ENCODE results near the gene NMU.
"Not testable (repeated sequence)": the region's sequence is repeated elsewhere in the genome, so short reads cannot be mapped to it uniquely, and the experiment has no call there.

The NMU gene

DNA sequence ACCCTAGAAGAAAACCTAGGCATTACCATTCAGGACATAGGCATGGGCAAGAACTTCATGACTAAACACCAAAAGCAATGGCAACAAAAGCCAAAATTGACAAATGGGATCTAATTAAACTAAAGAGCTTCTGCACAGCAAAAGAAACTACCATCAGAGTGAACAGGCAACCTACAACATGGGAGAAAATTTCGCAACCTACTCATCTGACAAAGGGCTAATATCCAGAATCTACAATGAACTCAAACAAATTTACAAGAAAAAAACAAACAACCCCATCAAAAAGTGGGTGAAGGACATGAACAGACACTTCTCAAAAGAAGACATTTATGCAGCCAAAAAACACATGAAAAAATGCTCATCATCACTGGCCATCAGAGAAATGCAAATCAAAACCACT lies 12.0 kb downstream of the NMU start:
- DNase-seq (ENCODE audit: low spot score), result not testable (repeated sequence)

DNA sequence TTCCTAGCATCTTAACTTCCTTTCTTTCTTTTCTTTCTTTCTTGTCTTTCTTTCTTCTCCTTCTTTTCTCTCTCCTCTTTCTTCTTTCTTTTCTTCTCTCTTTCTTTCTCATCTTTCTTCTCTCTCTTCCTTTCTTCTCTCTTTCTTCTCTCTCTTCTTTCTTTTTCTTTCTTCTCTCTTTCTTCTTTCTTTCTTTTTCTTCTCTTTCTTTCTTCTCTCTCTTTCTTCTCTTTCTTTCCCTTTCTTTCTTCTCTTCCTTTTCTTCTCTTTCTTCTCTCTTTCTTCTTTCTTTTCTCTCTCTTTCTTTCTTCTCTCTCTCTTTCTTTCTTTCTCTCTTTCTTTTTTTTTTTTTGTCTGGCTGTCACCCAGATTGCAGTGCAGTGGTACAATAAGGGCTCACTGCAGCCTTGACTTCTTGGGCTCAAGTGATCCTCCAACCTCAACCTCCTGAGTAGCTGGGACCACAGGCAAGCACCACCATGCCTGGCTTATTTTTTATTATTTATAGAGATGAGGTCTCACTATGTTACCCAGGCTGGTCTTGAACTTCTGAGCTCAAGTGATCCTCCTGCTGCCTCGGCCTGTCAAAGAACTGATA lies 17.5 kb downstream of the NMU start:
- DNase-seq (ENCODE audit: low spot score), result no peak

DNA sequence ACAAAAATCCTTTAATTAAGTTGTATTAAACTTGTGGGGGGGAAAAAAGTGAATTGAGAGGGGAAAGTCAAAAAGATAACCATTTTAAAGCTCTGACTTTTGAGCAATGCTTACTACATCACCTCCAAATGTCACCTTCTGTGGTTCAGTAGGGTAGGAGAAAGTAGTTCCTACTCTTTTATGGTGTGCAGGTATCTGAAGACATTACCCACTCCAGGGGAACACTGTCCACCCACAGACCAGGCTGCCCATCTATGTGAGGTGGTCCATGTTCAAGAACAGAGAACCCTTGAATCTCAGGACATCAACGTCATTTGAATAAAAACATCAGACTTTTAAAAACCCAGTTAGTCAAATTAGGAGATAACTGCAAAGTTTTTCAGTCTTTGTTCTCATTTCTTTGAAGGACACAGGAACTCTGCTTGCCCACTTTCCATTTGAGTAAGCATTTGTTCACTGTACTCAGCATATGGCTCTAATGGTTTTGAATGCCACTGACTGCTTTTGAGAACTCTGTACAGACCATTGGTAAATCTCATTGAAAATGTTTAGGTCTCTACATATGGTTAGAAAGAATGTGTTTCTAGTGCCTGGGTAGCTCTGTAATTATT lies 18.4 kb downstream of the NMU start:
- DNase-seq (ENCODE audit: low spot score), result no peak

DNA sequence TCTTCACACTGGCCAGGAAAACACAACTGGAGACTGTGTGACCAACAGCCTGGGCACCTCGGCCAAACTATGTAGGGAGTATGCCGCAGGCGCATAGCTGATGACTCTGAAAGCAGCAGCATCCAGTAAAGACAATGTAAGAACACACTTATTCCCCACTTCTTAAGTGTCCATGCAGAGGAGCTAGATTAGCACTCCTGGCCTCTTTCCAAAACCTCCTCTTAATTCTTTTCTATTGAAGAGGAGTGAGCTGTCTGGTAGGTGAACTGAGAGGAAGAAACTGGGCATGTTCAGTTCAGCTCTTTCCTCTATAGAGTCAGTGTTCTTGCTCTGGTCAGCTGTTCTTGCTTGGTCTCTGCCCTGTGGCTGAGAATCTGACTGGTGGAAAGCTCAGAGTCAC lies 21.1 kb downstream of the NMU start:
- no peak for DNase-seq (ENCODE audit: low spot score)

DNA sequence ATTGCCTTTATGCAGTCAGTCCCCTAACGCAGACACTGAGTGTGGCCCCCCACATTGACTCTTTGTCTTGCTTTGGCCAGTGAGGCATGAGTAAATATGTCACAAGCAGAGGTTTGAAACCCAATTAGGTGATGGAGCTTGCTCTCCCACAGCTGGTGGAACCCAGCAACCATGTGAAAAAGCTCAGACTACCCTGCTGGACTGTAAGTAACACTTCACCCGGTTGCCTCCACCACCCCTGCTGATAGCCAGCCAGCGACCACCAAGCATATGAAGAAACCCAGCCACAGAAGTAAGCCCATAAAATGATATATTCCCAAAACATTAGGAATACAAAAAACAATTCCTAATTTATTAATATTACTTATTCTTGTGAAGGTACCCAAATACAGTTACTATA lies 22.5 kb downstream of the NMU start:
- DNase-seq (ENCODE audit: low spot score), result no peak

DNA sequence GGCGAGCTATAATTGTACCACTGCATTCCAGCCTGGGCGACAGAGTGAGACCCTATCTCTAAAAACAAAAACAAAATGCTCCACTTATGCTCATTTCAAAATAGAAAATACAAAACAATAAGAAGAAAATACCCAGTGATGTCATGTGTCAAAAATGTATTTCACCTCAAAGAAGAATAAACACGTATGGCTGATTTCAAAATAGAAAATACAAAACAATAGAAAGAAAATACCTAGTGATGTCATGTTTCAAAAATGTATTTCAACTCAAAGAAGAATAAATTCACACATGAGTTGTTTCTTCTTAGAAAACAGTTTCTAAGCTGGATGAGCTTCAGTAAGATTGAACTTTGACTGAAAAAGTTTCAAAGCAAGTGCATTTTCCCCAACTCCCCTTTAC lies 23.8 kb downstream of the NMU start:
- no peak for DNase-seq (ENCODE audit: low spot score)

DNA sequence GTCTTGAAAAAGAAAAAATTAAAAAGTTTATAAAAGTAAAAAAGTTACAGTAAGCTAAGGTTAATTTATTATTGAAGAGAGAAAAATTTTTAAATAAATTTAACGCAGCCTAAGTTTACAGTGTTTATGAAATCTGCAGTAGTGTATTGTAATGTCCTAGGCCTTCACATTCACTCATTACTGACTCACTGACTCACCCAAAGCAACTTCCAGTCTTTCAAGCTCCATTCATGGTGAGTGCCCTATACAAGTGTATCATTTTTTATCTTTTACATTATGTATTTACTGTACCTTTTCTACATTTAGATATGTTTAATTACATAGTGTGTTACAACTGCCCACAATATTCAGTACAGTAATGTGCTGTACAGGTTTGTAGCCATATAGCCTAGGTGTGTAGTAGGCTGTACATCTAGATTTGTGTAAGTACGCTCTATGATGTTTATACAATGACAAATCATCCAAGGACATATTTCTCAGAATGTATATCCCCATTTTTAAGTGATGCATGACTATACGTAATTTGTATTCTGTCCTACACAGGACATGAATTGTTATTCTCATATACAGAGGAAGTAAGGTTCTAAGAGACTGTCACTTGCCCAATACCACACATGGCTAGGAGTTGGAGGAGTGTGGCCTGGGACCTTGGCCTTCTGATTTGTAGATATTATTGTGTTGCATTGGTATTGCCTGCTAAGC lies 24.6 kb downstream of the NMU start:
- DNase-seq (ENCODE audit: low spot score), result no peak

DNA sequence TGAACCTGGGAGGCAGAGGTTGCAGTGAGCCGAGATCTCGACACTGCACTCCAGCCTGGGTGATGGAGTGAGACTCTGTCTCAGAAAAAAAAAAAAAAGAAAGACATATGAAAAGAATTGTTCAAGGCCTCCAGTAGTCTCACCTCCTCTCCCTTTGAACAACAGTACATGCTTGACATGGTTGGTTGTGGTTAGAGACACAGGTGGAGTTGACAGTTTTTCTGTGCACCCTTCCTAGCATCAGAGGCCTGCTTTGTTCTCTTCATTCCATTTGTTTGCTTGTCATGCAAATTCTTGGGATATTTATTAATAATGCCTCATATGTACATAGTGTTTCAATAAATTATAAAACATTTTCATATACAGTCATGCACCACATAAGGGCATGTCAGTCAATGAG lies 25.7 kb downstream of the NMU start:
- no peak for DNase-seq (ENCODE audit: low spot score)

DNA sequence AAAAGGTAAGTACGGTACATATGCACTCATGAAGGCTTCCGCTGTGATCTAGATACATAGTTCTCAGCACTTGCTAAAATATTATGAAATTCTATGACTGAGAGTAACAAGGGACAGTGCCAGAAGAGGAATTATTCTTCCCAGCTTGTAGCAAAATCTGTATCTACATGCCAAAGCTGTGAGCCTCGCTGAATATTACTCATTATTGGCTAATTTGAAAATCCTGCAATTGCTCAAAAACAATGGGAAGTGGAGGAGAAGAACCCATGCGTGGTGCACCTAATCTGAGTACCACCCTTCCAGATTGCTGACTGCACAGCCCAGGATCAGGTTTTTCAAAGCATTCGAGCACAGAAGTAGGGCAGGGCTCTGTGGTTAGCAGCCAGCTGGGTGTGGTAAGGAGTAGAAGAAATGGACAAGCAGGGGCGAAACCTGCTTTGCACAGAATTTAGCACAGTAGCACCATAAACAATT lies 26.7 kb downstream of the NMU start:
- peak; percentile 50 for DNase-seq (ENCODE audit: low spot score)

DNA sequence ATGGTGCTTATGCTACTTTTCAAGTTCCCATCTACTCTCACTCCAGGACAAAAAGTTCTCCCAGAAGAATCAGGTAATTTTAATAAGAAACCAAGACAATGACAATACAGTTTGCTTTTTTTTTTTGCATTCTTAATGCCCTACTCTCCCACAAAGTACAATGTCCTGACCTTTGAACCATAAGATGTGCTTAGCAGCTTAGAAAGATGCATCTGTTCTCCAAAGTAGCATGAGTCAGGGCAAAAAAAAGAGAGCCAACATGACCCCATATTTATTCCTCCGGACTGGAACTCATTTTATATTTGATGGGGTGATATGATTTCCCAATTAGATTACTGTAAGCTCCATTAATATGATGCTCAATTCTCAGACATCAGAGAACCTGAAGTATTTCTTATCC lies 27.5 kb downstream of the NMU start:
- DNase-seq (ENCODE audit: low spot score), result no peak

DNA sequence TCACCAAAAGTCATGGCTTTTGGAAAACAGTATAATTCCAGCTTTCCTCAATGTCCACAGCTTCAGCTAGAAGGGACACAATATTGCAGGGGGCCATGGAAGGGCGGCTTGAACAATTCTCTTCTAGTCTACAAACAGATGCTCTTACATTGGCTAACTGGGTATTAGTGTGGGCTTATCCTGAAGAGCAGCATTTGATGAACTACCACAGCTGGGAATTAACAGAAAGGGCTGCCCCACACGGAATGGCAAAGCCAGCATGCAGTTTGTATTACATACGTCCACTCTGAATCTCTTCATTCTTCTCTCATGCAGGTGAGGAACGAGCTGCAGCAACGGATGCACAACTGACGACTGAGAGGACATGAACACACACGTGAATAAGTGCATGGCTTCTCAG lies 31.1 kb downstream of the NMU start:
- no peak for DNase-seq (ENCODE audit: low spot score)

DNA sequence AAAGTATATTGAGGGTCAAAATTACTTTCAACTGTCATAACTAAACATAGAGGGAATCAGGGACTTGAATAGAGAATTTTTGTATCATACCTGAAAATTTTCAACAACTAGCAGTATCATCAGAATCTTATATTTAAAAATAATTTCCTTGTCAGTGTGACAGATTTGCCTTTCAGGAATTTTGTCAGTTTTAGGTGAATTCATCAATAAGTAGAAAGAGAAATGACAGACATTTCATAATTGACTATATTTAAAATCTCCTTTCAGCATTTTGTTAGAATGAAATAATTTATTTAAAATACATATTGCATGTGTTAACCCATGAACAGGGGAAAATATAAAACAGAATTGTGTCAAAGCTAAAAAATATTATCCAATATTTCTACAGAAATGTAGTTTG lies 35.5 kb downstream of the NMU start:
- DNase-seq (ENCODE audit: low spot score), result no peak

DNA sequence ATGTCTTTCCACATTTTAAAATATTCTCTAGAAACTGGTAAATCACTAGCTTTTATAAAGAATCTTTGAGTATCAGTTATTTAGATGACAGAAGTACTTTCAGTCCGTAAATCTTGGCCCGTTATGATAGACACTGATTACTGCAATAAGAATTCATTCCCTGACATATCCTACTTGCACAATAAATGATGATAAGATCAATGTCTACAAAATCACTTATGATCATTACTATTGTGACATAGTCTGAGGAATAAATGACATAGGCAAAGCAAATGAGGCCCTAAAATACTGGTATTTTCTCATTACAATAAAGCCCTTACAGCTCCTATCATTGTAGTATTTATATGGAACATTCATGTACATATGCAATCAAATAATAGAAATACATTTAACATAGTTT lies 37.5 kb downstream of the NMU start:
- DNase-seq (ENCODE audit: low spot score), result no peak

DNA sequence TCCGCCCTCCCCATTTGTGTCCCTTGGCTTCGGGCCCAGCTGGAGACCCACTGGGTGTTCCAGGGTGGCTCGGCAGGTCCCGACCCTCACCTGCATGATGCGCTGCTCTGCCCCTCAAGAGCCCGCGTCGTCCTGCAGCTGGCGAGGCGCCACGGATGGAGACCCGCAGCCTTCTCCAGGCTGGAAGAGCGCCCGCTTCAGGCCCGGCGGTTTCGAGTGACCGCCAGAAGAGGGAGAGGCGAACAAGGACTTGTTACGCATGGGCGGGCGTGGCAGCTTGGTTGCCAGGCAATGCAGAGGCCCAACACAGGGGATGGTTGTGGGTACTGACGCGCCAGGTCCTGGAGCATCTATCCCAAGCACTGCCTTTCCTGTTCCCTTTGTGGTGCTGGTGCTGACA lies 44.1 kb downstream of the NMU start, which contains the start of gene PDCL2:
Gene PDCL2 (minus strand): TSS at position 232 of the 400 bp plus-strand sequence. CDS start 136 bp downstream, at position 96.
- no peak for DNase-seq (ENCODE audit: low spot score)

DNA sequence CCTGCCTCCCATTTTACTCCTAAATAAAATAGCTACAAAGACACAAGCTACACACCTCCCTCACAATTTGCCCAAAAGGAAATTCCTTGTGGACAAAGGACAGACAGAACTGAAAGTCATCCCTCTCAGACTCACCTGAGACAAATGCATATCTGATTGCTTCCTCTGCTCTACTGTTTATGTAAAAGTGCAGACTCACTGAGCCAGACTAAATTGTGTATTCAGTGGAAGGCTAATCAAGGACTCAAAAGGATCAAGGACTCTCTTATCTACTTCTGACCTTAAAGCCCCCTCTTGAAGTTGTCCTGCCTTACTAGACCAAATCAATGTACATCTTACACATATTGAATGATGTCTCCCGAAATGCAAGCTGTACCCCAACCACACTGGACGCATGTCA lies 47.9 kb downstream of the NMU start:
- DNase-seq (ENCODE audit: low spot score), result no peak

DNA sequence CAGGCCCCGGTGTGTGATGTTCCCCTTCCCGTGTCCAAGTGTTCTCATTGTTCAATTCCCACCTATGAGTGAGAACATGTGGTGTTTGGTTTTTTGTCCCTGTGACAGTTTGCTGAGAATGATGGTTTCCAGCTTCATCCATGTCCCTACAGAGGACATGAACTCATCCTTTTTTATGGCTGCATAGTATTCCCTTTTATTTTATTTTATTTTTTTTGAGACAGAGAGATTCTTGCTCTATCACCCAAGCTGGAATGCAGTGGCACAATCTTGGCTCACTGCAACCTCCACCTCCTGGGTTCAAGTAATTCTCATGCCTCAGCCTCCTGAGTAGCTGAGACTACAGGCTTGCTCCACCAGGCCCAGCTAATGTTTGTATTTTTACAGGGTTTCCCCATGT lies 53.3 kb downstream of the NMU start:
- DNase-seq (ENCODE audit: low spot score), result not testable (repeated sequence)

DNA sequence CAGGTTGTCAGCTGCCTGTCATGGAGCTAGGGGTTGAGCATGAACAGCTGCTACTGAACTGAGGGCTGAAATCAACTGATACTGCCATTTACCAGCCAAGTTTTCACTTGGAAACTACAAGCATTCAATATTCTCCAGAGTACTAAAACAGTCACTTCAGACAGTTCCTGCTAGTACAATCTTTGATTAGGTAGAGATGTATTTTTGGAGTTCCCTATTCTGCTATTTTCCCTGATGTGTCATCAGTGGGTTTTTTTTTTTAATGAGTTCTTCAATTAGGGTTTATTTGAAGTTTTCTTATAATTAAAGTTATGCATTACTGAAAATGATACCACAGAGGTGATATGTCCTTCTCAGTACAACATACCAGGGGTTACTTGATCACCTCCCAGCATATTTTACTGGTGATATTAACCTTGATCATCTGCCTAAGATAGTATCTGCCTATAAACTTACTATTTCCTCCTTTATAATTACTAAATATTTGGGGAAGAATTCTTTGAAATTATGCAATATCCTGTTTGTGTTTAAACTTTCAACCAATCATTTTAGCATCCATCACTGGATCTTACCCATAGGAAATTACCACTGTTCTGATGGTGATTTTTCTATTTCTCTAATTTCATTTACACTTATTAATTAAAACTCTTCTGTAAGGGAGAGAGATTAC lies 57.6 kb downstream of the NMU start:
- DNase-seq (ENCODE audit: low spot score), result no peak

DNA sequence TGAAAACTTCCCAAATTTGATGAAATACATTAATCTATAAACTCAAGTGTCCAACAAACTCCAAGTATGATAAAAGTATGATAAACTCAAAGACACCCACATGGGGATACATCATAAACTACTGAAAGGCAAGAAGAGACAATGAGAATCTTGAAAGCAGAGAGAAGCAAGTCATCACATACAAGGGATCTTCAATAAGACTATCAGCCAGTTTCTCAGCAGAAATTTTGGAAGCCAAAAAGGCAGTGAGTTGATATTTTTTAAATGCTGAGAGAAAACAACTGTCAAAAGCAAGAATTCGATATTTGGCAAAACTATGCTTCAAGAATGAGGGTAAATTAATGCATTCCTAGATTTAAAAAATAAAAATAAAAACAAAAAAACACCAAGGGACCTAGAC lies 60.6 kb downstream of the NMU start:
- no peak for DNase-seq (ENCODE audit: low spot score)

DNA sequence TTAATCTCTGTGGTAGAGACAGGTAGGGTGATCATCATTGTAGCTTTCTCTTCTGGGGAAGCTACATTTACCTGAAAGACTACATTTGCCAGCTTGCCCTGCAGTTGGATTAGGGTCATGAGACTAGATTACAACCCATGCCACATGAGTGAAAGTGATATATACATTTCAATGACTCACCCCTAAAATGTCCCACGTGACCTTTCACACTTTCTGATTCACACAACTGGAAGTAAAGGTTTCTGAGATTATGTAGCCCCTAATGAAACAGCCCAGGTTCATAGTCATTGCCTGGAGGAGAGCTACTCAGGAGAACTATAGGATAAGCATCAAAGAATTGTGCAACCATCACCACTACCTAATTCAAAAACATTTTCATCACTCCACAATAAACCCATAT lies 61.8 kb downstream of the NMU start:
- DNase-seq (ENCODE audit: low spot score), result no peak

DNA sequence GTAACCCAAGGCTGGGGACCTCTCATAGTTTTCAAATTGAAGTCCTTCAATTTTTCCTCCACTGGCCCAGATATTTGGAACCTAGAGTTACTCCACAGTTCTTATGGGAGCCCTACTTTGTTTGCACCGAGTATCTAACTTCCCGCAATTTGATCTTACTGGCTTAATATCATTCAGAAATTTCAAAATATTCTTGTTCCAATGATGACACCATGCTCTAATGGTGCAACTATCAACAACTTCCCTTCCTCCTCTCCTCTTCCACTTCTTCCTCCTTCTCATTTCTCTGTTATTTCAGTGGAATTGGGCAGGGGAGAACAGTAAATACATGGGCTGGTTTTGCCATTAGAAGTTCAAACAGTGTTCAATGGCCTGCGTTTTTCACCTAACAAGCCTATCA lies 64.3 kb downstream of the NMU start:
- no peak for DNase-seq (ENCODE audit: low spot score)

DNA sequence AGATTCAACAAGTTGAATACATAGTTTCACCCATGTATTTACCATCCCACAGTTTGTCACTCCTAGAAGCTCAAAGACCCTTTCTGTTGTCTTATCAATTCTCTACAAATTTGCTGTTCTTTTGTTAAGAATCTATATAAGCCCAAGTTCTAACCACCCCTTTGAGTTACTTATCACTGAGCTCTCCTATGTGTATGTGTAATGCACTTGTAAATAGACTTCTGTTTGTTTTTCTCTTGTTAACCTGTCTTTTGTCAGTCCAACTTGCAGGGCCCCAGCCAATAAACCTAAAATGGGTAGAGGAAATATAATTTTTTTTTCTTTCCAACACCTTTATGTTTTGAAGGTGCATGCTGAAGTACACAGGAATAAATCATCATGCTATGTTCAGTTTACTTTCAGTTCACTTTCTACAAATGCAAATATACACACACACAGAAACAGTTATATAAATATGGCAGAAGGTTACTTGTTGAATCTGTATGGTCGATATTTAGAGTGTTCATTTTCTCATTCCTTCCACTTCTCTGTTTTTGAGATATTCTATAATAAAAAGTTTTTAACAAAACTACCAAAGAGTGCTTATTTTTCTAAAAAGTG lies 67.1 kb downstream of the NMU start:
- DNase-seq (ENCODE audit: low spot score), result no peak

DNA sequence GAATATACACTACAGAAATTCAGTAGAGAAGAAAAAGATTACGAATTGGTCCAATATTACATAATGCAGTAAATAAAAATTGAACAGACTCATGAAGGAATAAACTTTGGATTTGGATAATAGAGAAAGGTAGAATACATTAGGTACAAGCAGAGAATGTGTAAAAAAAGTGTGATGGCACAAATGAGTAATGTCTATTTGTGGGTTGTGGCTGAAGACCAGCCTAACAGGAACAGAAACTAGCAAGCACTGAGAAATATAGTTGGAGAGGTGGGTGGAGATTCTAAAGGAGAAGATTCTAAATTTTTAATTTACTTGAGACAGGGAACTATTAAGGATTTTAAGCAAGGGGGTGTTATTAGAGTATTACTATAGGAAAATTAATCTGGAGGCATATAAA lies 74.2 kb downstream of the NMU start:
- no peak for DNase-seq (ENCODE audit: low spot score)

DNA sequence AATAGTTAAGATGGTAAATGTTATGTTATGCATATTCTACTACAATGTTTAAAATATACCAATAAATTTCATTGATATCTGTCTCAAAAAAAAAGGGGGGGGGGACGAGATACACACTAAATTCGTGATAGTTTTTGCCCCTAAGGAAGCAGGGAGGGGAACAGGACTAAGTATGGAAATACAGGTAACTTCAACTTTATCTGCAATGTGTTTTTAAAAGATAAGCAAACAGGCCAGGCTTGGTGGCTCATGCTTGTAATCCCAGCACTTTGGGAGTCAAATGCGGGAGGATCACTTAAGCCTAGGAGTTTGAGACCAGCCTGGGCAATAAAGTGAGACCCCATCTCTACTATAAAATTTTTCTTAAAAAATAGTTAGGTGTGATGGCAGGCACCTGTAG lies 76.0 kb downstream of the NMU start:
- no peak for DNase-seq (ENCODE audit: low spot score)
